ENCODE results near the gene DBF4.
"Not testable (repeated sequence)": the region's sequence is repeated elsewhere in the genome, so short reads cannot be mapped to it uniquely, and the experiment has no call there.

The DBF4 gene

GRCh38 chr7:87876040-87876868, at the start of gene DBF4, which contains the start of gene SLC25A40:
TSS of gene DBF4 (plus strand) at chr7:87876493. CDS start at chr7:87876733, 240 bp downstream.
TSS of gene SLC25A40 (minus strand) at chr7:87876360. CDS start at chr7:87858727, 17,633 bp downstream.
- DNase-seq (ENCODE audit: low spot score in 2 of 2) = peak; percentile 92 to 96
- peak; percentile 87 for ATAC-seq (replicated peaks; ENCODE audit: extremely low read depth, poor library complexity, severe bottlenecking)
- Mint-ChIP-seq H3K27me3 (no peaks in the 10 kb centered on the region), H3K36me3 (ENCODE audit: insufficient read depth) (peaks cover 7% of the 10 kb centered on the region), H3K4me3 (peak within 1 kb of the TSS; percentile 96), H3K9me3 (no peaks in the 10 kb centered on the region), H3K27ac (ENCODE audit: low read depth) (peak within 1 kb of the TSS; percentile 99), H3K4me1 (peaks cover 40% of the 10 kb centered on the region)

GRCh38 chr7:87828383-87828782, 47.9 kb upstream of the DBF4 start:
- H3K27me3 Mint-ChIP-seq = not testable (repeated sequence)

GRCh38 chr7:87831097-87831496, 45.2 kb upstream of the DBF4 start:
- no peak overlapping the region for H3K4me3 Mint-ChIP-seq
- DNase-seq (ENCODE audit: low spot score in 2 of 2) (no peak), ATAC-seq (replicated peaks; ENCODE audit: extremely low read depth, poor library complexity, severe bottlenecking) (no peak)
- H3K36me3 Mint-ChIP-seq (ENCODE audit: insufficient read depth) = peaks cover 4% of the 10 kb centered on the region
- H3K27me3 Mint-ChIP-seq = no peaks in the 10 kb centered on the region
- H3K9me3 Mint-ChIP-seq = peaks cover 5% of the 10 kb centered on the region
- no peak overlapping the region for H3K27ac Mint-ChIP-seq (ENCODE audit: low read depth)
- no peaks in the 10 kb centered on the region for H3K4me1 Mint-ChIP-seq

More at GRCh38 chr7:87828383-87828782, 47.9 kb upstream of the DBF4 start:
- H3K27ac Mint-ChIP-seq (ENCODE audit: low read depth); ATAC-seq (replicated peaks; ENCODE audit: extremely low read depth, poor library complexity, severe bottlenecking); H3K4me1 Mint-ChIP-seq; DNase-seq (ENCODE audit: low spot score in 2 of 2); H3K4me3 Mint-ChIP-seq; H3K36me3 Mint-ChIP-seq (ENCODE audit: insufficient read depth): not testable (repeated sequence)
- H3K9me3 Mint-ChIP-seq = peaks cover 22% of the 10 kb centered on the region

GRCh38 chr7:87833130-87833529, 43.2 kb upstream of the DBF4 start:
- H3K4me3 Mint-ChIP-seq = no peak overlapping the region
- no peaks in the 10 kb centered on the region for H3K4me1 Mint-ChIP-seq
- no peak overlapping the region for H3K27ac Mint-ChIP-seq (ENCODE audit: low read depth)
- H3K27me3 Mint-ChIP-seq = no peaks in the 10 kb centered on the region
- no peaks in the 10 kb centered on the region for H3K9me3 Mint-ChIP-seq
- peaks cover 4% of the 10 kb centered on the region for H3K36me3 Mint-ChIP-seq (ENCODE audit: insufficient read depth)
- no peak for ATAC-seq (replicated peaks; ENCODE audit: extremely low read depth, poor library complexity, severe bottlenecking)
- no peak for DNase-seq (ENCODE audit: low spot score in 2 of 2)

GRCh38 chr7:87837597-87837996, 38.7 kb upstream of the DBF4 start:
- Mint-ChIP-seq H3K27me3 (no peaks in the 10 kb centered on the region), H3K27ac (ENCODE audit: low read depth) (no peak overlapping the region)

GRCh38 chr7:87850836-87851593, 25.3 kb upstream of the DBF4 start:
- no peak overlapping the region for H3K27ac Mint-ChIP-seq (ENCODE audit: low read depth)
- no peak overlapping the region for H3K4me3 Mint-ChIP-seq
- no peak for ATAC-seq (replicated peaks; ENCODE audit: extremely low read depth, poor library complexity, severe bottlenecking)
- no peaks in the 10 kb centered on the region for H3K27me3 Mint-ChIP-seq
- peaks cover 6% of the 10 kb centered on the region for H3K4me1 Mint-ChIP-seq
- H3K9me3 Mint-ChIP-seq = no peaks in the 10 kb centered on the region
- DNase-seq (ENCODE audit: low spot score in 2 of 2) = no peak
- H3K36me3 Mint-ChIP-seq (ENCODE audit: insufficient read depth) = peaks cover 13% of the 10 kb centered on the region

More at GRCh38 chr7:87837597-87837996, 38.7 kb upstream of the DBF4 start:
- no peak overlapping the region for H3K4me3 Mint-ChIP-seq
- H3K4me1 Mint-ChIP-seq = no peaks in the 10 kb centered on the region
- ATAC-seq (replicated peaks; ENCODE audit: extremely low read depth, poor library complexity, severe bottlenecking) (no peak), DNase-seq (ENCODE audit: low spot score in 2 of 2) (no peak)
- no peaks in the 10 kb centered on the region for H3K9me3 Mint-ChIP-seq
- H3K36me3 Mint-ChIP-seq (ENCODE audit: insufficient read depth) = peaks cover 11% of the 10 kb centered on the region

GRCh38 chr7:87852306-87852705, 24.0 kb upstream of the DBF4 start:
- ATAC-seq (replicated peaks; ENCODE audit: extremely low read depth, poor library complexity, severe bottlenecking) (no peak), DNase-seq (ENCODE audit: low spot score in 2 of 2) (no peak)
- Mint-ChIP-seq H3K4me1 (peaks cover 6% of the 10 kb centered on the region), H3K9me3 (no peaks in the 10 kb centered on the region), H3K27ac (ENCODE audit: low read depth) (no peak overlapping the region), H3K27me3 (no peaks in the 10 kb centered on the region), H3K4me3 (no peak overlapping the region), H3K36me3 (ENCODE audit: insufficient read depth) (peaks cover 9% of the 10 kb centered on the region)

GRCh38 chr7:87853237-87853864, 22.9 kb upstream of the DBF4 start:
- H3K27me3 Mint-ChIP-seq = no peaks in the 10 kb centered on the region
- no peaks in the 10 kb centered on the region for H3K9me3 Mint-ChIP-seq
- DNase-seq (ENCODE audit: low spot score in 2 of 2) (no peak), ATAC-seq (replicated peaks; ENCODE audit: extremely low read depth, poor library complexity, severe bottlenecking) (no peak)
- peaks cover 10% of the 10 kb centered on the region for H3K36me3 Mint-ChIP-seq (ENCODE audit: insufficient read depth)
- H3K4me1 Mint-ChIP-seq = peaks cover 6% of the 10 kb centered on the region
- H3K27ac Mint-ChIP-seq (ENCODE audit: low read depth) = no peak overlapping the region
- no peak overlapping the region for H3K4me3 Mint-ChIP-seq

GRCh38 chr7:87858417-87859100, 17.7 kb upstream of the DBF4 start:
- peaks cover 11% of the 10 kb centered on the region for H3K4me1 Mint-ChIP-seq
- no peaks in the 10 kb centered on the region for H3K9me3 Mint-ChIP-seq

GRCh38 chr7:87866089-87866488, 10.2 kb upstream of the DBF4 start:
- DNase-seq (ENCODE audit: low spot score in 2 of 2) (no peak), ATAC-seq (replicated peaks; ENCODE audit: extremely low read depth, poor library complexity, severe bottlenecking) (no peak)
- peaks cover 10% of the 10 kb centered on the region for H3K36me3 Mint-ChIP-seq (ENCODE audit: insufficient read depth)
- no peak overlapping the region for H3K4me3 Mint-ChIP-seq
- H3K9me3 Mint-ChIP-seq = peaks cover 14% of the 10 kb centered on the region
- peaks cover 12% of the 10 kb centered on the region for H3K4me1 Mint-ChIP-seq
- H3K27ac Mint-ChIP-seq (ENCODE audit: low read depth) = no peak overlapping the region
- no peaks in the 10 kb centered on the region for H3K27me3 Mint-ChIP-seq

More at GRCh38 chr7:87858417-87859100, 17.7 kb upstream of the DBF4 start:
- no peak overlapping the region for H3K4me3 Mint-ChIP-seq
- no peaks in the 10 kb centered on the region for H3K27me3 Mint-ChIP-seq
- ATAC-seq (replicated peaks; ENCODE audit: extremely low read depth, poor library complexity, severe bottlenecking) (no peak), DNase-seq (ENCODE audit: low spot score in 2 of 2) (no peak)
- peaks cover 14% of the 10 kb centered on the region for H3K36me3 Mint-ChIP-seq (ENCODE audit: insufficient read depth)
- H3K27ac Mint-ChIP-seq (ENCODE audit: low read depth) = no peak overlapping the region

GRCh38 chr7:87866533-87866932, 9.8 kb upstream of the DBF4 start:
- not testable (repeated sequence) for H3K4me3 Mint-ChIP-seq; H3K27ac Mint-ChIP-seq (ENCODE audit: low read depth); ATAC-seq (replicated peaks; ENCODE audit: extremely low read depth, poor library complexity, severe bottlenecking); H3K27me3 Mint-ChIP-seq; DNase-seq (ENCODE audit: low spot score in 2 of 2)
- Mint-ChIP-seq H3K9me3 (peaks cover 14% of the 10 kb centered on the region), H3K36me3 (ENCODE audit: insufficient read depth) (peaks cover 10% of the 10 kb centered on the region), H3K4me1 (peaks cover 12% of the 10 kb centered on the region)

GRCh38 chr7:87870471-87870870, 5.8 kb upstream of the DBF4 start:
- ATAC-seq (replicated peaks; ENCODE audit: extremely low read depth, poor library complexity, severe bottlenecking) = no peak
- peaks cover 32% of the 10 kb centered on the region for H3K4me1 Mint-ChIP-seq
- no peak overlapping the region for H3K4me3 Mint-ChIP-seq
- peaks cover 8% of the 10 kb centered on the region for H3K36me3 Mint-ChIP-seq (ENCODE audit: insufficient read depth)
- no peak for DNase-seq (ENCODE audit: low spot score in 2 of 2)
- H3K27me3 Mint-ChIP-seq = no peaks in the 10 kb centered on the region
- peaks cover 14% of the 10 kb centered on the region for H3K9me3 Mint-ChIP-seq
- H3K27ac Mint-ChIP-seq (ENCODE audit: low read depth) = no peak overlapping the region
